PFSK-1 (cell line): ENCODE data around the gene MYO16.

ENCODE experiments used
- FOXP2 ChIP-seq: optimal IDR thresholded peaks from 2 replicates; pipeline ENCODE3; 2011; ENCODE audit warnings: borderline replicate concordance, control low read depth, inconsistent platforms; ENCODE audit not compliant: insufficient read depth; ENCODE audit errors: extremely low read length, extremely low read depth
- POLR2AphosphoS5 ChIP-seq: IDR thresholded peaks from 2 replicates; pipeline ENCODE4 v1.6.1; 2012; ENCODE audit warnings: low read depth, mild to moderate bottlenecking, control low read depth, low read length, moderate library complexity
- SIN3A ChIP-seq: IDR thresholded peaks from 2 replicates; pipeline ENCODE4 v1.6.1; 2012; ENCODE audit warnings: mild to moderate bottlenecking, low read length, moderate library complexity, borderline replicate concordance; ENCODE audit not compliant: insufficient read depth
- TAF1 ChIP-seq: IDR thresholded peaks from 2 replicates; pipeline ENCODE4 v1.6.1; 2012; ENCODE audit warnings: low read length, control low read depth, borderline replicate concordance; ENCODE audit not compliant: insufficient read depth
- TF ChIP-seq, protein P1 (sequence below), 2 experiments: IDR thresholded peaks; 2 replicates each; pipeline versions ENCODE4 v1.6.1 to v1.8.0; 2011 to 2012; ENCODE audit warnings: low read depth in 2 of 2, low read length in 2 of 2, control low read depth in 1 of 2, inconsistent platforms in 1 of 2, mild to moderate bottlenecking in 1 of 2, moderate library complexity in 1 of 2; ENCODE audit not compliant: insufficient read depth in 1 of 2

Gene MYO16

DNA sequence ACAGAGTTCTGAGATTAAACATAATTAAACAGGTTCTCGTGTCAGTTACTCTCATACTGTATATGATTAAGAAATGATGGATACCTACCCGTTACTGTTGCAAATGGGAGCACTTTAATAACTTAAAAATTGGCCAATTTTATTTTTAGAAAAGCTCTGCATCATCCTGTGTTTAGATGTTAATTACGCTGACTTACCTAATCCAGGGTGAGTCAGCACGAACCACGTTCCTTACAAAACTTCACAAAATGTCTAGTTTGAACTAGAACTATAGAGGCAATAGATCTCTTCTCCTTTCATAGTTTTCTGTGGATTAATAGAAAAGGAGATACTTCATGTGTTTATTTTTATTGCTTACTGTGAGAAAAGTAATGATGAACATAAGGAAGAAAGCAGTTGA is 363.9 kb downstream of the MYO16 start:
- TF ChIP-seq TAF1 (no peak), SIN3A (no peak), POLR2AphosphoS5 (no peak), FOXP2 (no peak)
- TF ChIP-seq, protein P1, sequence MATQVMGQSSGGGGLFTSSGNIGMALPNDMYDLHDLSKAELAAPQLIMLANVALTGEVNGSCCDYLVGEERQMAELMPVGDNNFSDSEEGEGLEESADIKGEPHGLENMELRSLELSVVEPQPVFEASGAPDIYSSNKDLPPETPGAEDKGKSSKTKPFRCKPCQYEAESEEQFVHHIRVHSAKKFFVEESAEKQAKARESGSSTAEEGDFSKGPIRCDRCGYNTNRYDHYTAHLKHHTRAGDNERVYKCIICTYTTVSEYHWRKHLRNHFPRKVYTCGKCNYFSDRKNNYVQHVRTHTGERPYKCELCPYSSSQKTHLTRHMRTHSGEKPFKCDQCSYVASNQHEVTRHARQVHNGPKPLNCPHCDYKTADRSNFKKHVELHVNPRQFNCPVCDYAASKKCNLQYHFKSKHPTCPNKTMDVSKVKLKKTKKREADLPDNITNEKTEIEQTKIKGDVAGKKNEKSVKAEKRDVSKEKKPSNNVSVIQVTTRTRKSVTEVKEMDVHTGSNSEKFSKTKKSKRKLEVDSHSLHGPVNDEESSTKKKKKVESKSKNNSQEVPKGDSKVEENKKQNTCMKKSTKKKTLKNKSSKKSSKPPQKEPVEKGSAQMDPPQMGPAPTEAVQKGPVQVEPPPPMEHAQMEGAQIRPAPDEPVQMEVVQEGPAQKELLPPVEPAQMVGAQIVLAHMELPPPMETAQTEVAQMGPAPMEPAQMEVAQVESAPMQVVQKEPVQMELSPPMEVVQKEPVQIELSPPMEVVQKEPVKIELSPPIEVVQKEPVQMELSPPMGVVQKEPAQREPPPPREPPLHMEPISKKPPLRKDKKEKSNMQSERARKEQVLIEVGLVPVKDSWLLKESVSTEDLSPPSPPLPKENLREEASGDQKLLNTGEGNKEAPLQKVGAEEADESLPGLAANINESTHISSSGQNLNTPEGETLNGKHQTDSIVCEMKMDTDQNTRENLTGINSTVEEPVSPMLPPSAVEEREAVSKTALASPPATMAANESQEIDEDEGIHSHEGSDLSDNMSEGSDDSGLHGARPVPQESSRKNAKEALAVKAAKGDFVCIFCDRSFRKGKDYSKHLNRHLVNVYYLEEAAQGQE (IDR thresholded peaks at IDR 0.05; ENCODE audit: insufficient read depth in 1 of 2, low read depth in 2 of 2, low read length in 2 of 2): no peak

DNA sequence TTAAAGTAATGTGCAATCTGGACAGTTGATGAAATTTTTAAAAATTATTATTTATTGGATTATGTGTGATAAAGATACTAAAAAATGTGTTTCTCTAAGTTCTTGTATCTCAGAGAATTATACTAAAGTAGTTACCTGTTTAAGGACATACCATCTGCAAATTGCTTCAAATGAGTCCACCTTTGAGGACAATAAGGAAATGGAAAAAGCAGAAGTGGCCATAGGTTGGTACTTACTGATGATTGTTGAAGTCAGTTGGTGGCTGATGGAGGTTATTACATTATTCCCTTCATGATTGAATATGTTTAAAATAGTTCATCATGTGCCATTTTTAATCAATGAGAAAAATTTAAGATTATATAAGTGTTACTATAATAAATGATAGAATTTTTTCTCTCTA is 367.0 kb downstream of the MYO16 start:
- no peak for TF ChIP-seq FOXP2
- TF ChIP-seq, protein P1 (IDR thresholded peaks at IDR 0.05; ENCODE audit: insufficient read depth in 1 of 2, low read depth in 2 of 2, low read length in 2 of 2): no peak
- no peak for TF ChIP-seq POLR2AphosphoS5
- TF ChIP-seq TAF1: no peak
- TF ChIP-seq SIN3A: no peak

- TF ChIP-seq SIN3A (no peak), FOXP2 (no peak), POLR2AphosphoS5 (no peak), TAF1 (no peak)
- TF ChIP-seq, protein P1 (IDR thresholded peaks at IDR 0.05; ENCODE audit: insufficient read depth in 1 of 2, low read depth in 2 of 2, low read length in 2 of 2): no peak
Observed at GRCh38 chr13:109000207-109000606, 370.8 kb downstream of the MYO16 start.

GRCh38 chr13:109002934-109003333 is 373.5 kb downstream of the MYO16 start:
- TF ChIP-seq, protein P1 (IDR thresholded peaks at IDR 0.05; ENCODE audit: insufficient read depth in 1 of 2, low read depth in 2 of 2, low read length in 2 of 2): no peak
- TF ChIP-seq POLR2AphosphoS5: no peak
- TF ChIP-seq FOXP2: no peak
- no peak for TF ChIP-seq SIN3A
- no peak for TF ChIP-seq TAF1

DNA sequence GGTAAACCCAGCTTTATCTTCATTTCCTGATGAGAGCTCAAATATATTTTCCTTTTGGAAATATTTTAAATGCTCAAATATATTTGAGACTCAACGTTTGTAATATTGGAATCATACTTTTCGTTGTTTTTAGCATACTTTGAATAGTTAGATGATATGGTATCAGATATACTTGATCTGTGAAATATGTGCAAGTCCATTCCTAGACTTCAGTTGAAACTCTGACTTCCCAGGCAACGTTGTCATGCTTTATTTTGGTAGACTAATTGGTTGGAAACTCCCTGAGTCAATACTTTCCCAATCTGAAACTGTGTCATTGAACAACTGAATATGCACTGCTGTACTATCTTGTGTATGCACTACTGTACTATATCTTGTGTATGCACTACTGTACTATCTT is 378.5 kb downstream of the MYO16 start:
- TF ChIP-seq, protein P1 (IDR thresholded peaks at IDR 0.05; ENCODE audit: insufficient read depth in 1 of 2, low read depth in 2 of 2, low read length in 2 of 2): no peak
- TF ChIP-seq POLR2AphosphoS5: no peak
- TF ChIP-seq TAF1: no peak
- TF ChIP-seq FOXP2: no peak
- no peak for TF ChIP-seq SIN3A
